GM12878 (cell line): ENCODE results near the gene CCNC. TPM values are rescaled to one million over a fixed set of nuclear protein-coding genes. Genes with fewer than 3 reads are reported as not detected.

ENCODE experiments used
- ATAC-seq: fragments of 200-7000 bp; cut with Tn5 transposase; 3 replicates; pipeline ENCODE4 v1.9.1; 2020; ENCODE audit warnings: mild to moderate bottlenecking, moderate library complexity
- BruUV-seq: library from RNA; stranded (reverse); fragments of 400-500 nt; replicated peaks from 2 replicates; lab custom pipeline; 2021; lab: Mats Ljungman, UMichigan
- CTCF ChIA-PET: fragments of 300-600 bp; sonication (Branson Sonifier 250); formaldehyde crosslinking; extraction: SDS; loops from one replicate; lab custom pipeline; 2021; ENCODE audit warnings: inconsistent platforms; lab: Yijun Ruan, JAX
- POLR2A ChIA-PET: fragments of 350-600 bp; formaldehyde crosslinking; extraction: SDS; loops from one replicate; lab custom pipeline; 2021; ENCODE audit warnings: inconsistent platforms; lab: Charles Lee
- RAD21 ChIA-PET: fragments of 300-600 bp; sonication (Branson Sonifier 250); formaldehyde crosslinking; loops from one replicate; lab custom pipeline; 2023; ENCODE audit warnings: antibody characterized with exemption; ENCODE audit not compliant: unreplicated experiment; lab: Charles Lee
- SMC1A ChIA-PET: fragments of 300-600 bp; sonication (Branson Sonifier 250); formaldehyde crosslinking; loops from one replicate; lab custom pipeline; 2023; ENCODE audit not compliant: unreplicated experiment, uncharacterized antibody; lab: Charles Lee
- DNase-seq: peaks from one replicate; pipeline ENCODE4 v3.0.0-alpha.2; 2011; ENCODE audit warnings: low read depth, low spot score
- FAIRE-seq: peaks from 3 replicates; lab custom pipeline; 2011; peaks lifted over from hg19 to GRCh38; lab: Jason Lieb, UNC
- H2AFZ ChIP-seq: 2 replicates; pipeline ENCODE4 v1.6.0; 2011; ENCODE audit warnings: low read depth, low read length, control low read depth; ENCODE audit not compliant: control insufficient read depth
- H3K27ac ChIP-seq: 2 replicates; pipeline ENCODE4 v1.5.1; 2011; ENCODE audit warnings: control low read depth; ENCODE audit not compliant: control insufficient read depth, insufficient read depth
- H3K27me3 ChIP-seq, 2 experiments: replicated peaks in 1 of 2; 2 replicates each; pipeline versions ENCODE4 v1.6.0 to v1.6.1; 2011; ENCODE audit warnings: low read length in 1 of 2; ENCODE audit not compliant: control insufficient read depth in 2 of 2, insufficient read depth in 2 of 2
- H3K36me3 ChIP-seq, 2 experiments: 2 replicates each; pipeline ENCODE4 v1.5.1; 2011; ENCODE audit warnings: low read length in 1 of 2; ENCODE audit not compliant: control insufficient read depth in 2 of 2, insufficient read depth in 2 of 2
- H3K4me1 ChIP-seq: 2 replicates; pipeline ENCODE4 v1.6.1; 2011; ENCODE audit warnings: mild to moderate bottlenecking, low read length, moderate library complexity, mixed read lengths; ENCODE audit not compliant: control insufficient read depth, insufficient read depth
- H3K4me2 ChIP-seq: 2 replicates; pipeline ENCODE4 v1.6.0; 2011; ENCODE audit warnings: control low read depth; ENCODE audit not compliant: control insufficient read depth, insufficient read depth
- H3K4me3 ChIP-seq: fragments of 200-600 bp; sonication (generic); 2 replicates; pipeline ENCODE4 v1.5.1; 2016
- H3K79me2 ChIP-seq: 2 replicates; pipeline ENCODE4 v1.6.0; 2011; ENCODE audit warnings: low read length; ENCODE audit not compliant: control insufficient read depth, insufficient read depth
- H3K9ac ChIP-seq: 2 replicates; pipeline ENCODE4 v1.8.0; 2011; ENCODE audit warnings: low read length, control low read depth, mixed read lengths; ENCODE audit not compliant: control insufficient read depth, insufficient read depth
- H3K9me3 ChIP-seq: replicated peaks from 3 replicates; pipeline ENCODE4 v1.5.1; 2011; ENCODE audit warnings: mild to moderate bottlenecking, low read length; ENCODE audit not compliant: control insufficient read depth, insufficient read depth
- H4K20me1 ChIP-seq: 2 replicates; pipeline ENCODE4 v1.6.0; 2011; ENCODE audit not compliant: control insufficient read depth, insufficient read depth
- BCLAF1 ChIP-seq: fragments of 450-650 bp; IDR thresholded peaks from 2 replicates; pipeline ENCODE4 v1.6.1; 2017; ENCODE audit warnings: antibody characterized with exemption, mild to moderate bottlenecking, moderate library complexity
- CBX5 ChIP-seq: sonication (generic); IDR thresholded peaks from 2 replicates; pipeline ENCODE4 v1.6.1; 2016; ENCODE audit warnings: low read depth, moderate library complexity, mild to moderate bottlenecking, inconsistent platforms
- CTCF ChIP-seq, 3 experiments: IDR thresholded peaks in 2 of 3; conservative IDR thresholded peaks in 1 of 3; 2 replicates each; pipeline ENCODE4 v1.5.1; 2011; ENCODE audit warnings: low read depth in 3 of 3, low read length in 3 of 3, mild to moderate bottlenecking in 3 of 3, control low read depth in 2 of 3, moderate library complexity in 2 of 3, inconsistent platforms in 1 of 3, mixed read lengths in 1 of 3; ENCODE audit not compliant: control insufficient read depth in 2 of 3, insufficient read depth in 1 of 3; ENCODE audit errors: extremely low read depth in 1 of 3
- HDAC6 ChIP-seq: fragments of 200-600 bp; sonication (generic); IDR thresholded peaks from one replicate; pipeline ENCODE4 v1.8.0; 2017; ENCODE audit warnings: antibody characterized with exemption; ENCODE audit not compliant: unreplicated experiment
- IKZF2 ChIP-seq, 2 experiments: fragments of 450-650 bp; IDR thresholded peaks; 2 replicates each; pipeline ENCODE4 v1.6.1; 2017; ENCODE audit warnings: mild to moderate bottlenecking in 2 of 2, moderate library complexity in 2 of 2
- POLR2AphosphoS5 ChIP-seq: IDR thresholded peaks from 2 replicates; pipeline ENCODE4 v1.6.1; 2011; ENCODE audit warnings: mild to moderate bottlenecking, low read length, inconsistent platforms
- RAD21 ChIP-seq: IDR thresholded peaks from 2 replicates; pipeline ENCODE4 v1.6.1; 2011; ENCODE audit warnings: mild to moderate bottlenecking, low read depth, low read length, moderate library complexity; ENCODE audit not compliant: insufficient read depth
- RFX5 ChIP-seq: IDR thresholded peaks from 2 replicates; pipeline ENCODE4 v1.6.1; 2011; ENCODE audit warnings: low read depth, low read length, improper control_type of control experiment
- SMAD5 ChIP-seq: IDR thresholded peaks from 2 replicates; pipeline ENCODE4 v1.6.1; 2016; ENCODE audit warnings: antibody characterized with exemption, low read depth
- SMC3 ChIP-seq: IDR thresholded peaks from 2 replicates; pipeline ENCODE4 v1.6.1; 2011; ENCODE audit warnings: low read length, improper control_type of control experiment, borderline replicate concordance
- YY1 ChIP-seq: IDR thresholded peaks from 2 replicates; pipeline ENCODE4 v1.6.1; 2011; ENCODE audit warnings: low read depth, mild to moderate bottlenecking, low read length
- ZNF207 ChIP-seq: fragments of 450-650 bp; IDR thresholded peaks from 2 replicates; pipeline ENCODE4 v1.6.1; 2014; ENCODE audit warnings: antibody characterized with exemption, mild to moderate bottlenecking, borderline replicate concordance
- WGBS: methylation state at CpG from one replicate; pipeline ENCODE4 v1.1.6; 2016; ENCODE audit warnings: low lambda C conversion rate; ENCODE audit not compliant: insufficient replicate concordance, insufficient coverage; ENCODE audit errors: missing lambda C conversion rate; 5-methylcytosine and 5-hydroxymethylcytosine counted together
- in situ Hi-C: fragments of 300-500 bp; cut with MboI; formaldehyde crosslinking; loops from 9 replicates; pipeline ENCODE4 v1.14.3; 2018; ENCODE audit warnings: mixed read lengths
- intact Hi-C: fragments of 100-400 bp; cut with micrococcal nuclease; formaldehyde crosslinking; loops from one replicate; pipeline ENCODE4 v1.14.2; 2022; ENCODE audit not compliant: unreplicated experiment
- polyA plus RNA-seq, 11 experiments: library from polyadenylated mRNA; depleted of rRNA in 4 of 11; unstranded in 6 of 11; stranded (reverse) in 5 of 11; fragments of >200 nt; fragmentation: Nextera tagmentation in 4 of 11; fragmentation: Illumina TruSeq in 1 of 11; extraction: Ambion mirVana in 4 of 11; extraction: Trizol in 1 of 11; gene quantifications; 1 replicate in 1 of 11; 2 replicates in 10 of 11; pipeline versions ENCODE4 v1.2.1 to v1.2.3, GENCODE V29; 2011 to 2016; ENCODE audit warnings: inconsistent platforms in 2 of 11, missing spikeins in 2 of 11, low read depth in 1 of 11
- total RNA-seq, 4 experiments: library from RNA; depleted of rRNA in 3 of 4; stranded (reverse); fragments of >200 nt in 3 of 4; fragmentation: Illumina TruSeq in 1 of 4; extraction: Trizol in 1 of 4; gene quantifications; 2 replicates each; pipeline versions ENCODE4 v1.2.1 to v1.2.3, GENCODE V29; 2013 to 2021

The CCNC gene
- total and polyA plus RNA-seq, 10 of the 15 experiments (the other 5 are each of a cell fraction or from before 2014, with no cell fraction given), result 68.5 to 168 (median 99.4) TPM

- Histone ChIP-seq H3K79me2 (no peaks in the 10 kb centered on the region), H3K27ac (no peak overlapping the region), H3K4me2 (peak overlapping the region; percentile 65), H3K27me3 (peaks cover 3 to 20% of the 10 kb centered on the region in 2 experiments), H3K36me3 (no peaks in the 10 kb centered on the region), H3K4me1 (peaks cover 19% of the 10 kb centered on the region), H3K9ac (no peak overlapping the region), H2AFZ (peak overlapping the region; percentile 81), H3K4me3 (peak overlapping the region; percentile 49; the same call in 1 of the 2 replicates), H3K9me3 (peaks cover 6% of the 10 kb centered on the region; the same call in 2 of the 3 replicates), H4K20me1 (no peaks in the 10 kb centered on the region)
- no peak for TF ChIP-seq SMAD5
- TF ChIP-seq CTCF (IDR thresholded peaks at IDR 0.05 in 2 of 3, conservative IDR thresholded peaks at IDR 0.05 in 1 of 3; ENCODE audit: control insufficient read depth in 2 of 3, extremely low read depth in 1 of 3, insufficient read depth in 1 of 3, low read depth in 3 of 3, low read length in 3 of 3), result peak; percentile 34 to 55 (median 38); a peak in 5 of 6 replicates
- TF ChIP-seq CBX5, result no peak
- TF ChIP-seq BCLAF1, result no peak
- no peak for TF ChIP-seq HDAC6
- no peak for TF ChIP-seq POLR2AphosphoS5
- no peak for TF ChIP-seq ZNF207
- peak; percentile 14; the same call in 1 of the 2 replicates for TF ChIP-seq SMC3
- TF ChIP-seq RFX5, result no peak
- peak; percentile 29; the same call in 1 of the 2 replicates for TF ChIP-seq YY1
- TF ChIP-seq IKZF2 (IDR thresholded peaks at IDR 0.05), result no peak
- peak; percentile 24; the same call in 1 of the 2 replicates for TF ChIP-seq RAD21
- ChIA-PET SMC1A (no interaction called here), CTCF (interaction anchor here (1.2 kb wide), 1 partner anchor 145 kb away, joined by 3 read pairs; no protein-coding TSS in a partner anchor), RAD21 (no interaction called here), POLR2A (no interaction called here)
- DNase-seq (no peak), FAIRE-seq (no peak), ATAC-seq (peak; percentile 66)
- WGBS, result 10% methylated on average over 24 of the region's 37 CpGs
- no TSS peak for BruUV-seq
- intact Hi-C loops (loop anchor here (5.0 kb wide), 3 partner anchors 96 to 281 kb away; partner anchors contain the start of gene USP45), in situ Hi-C loops (no loop called here)
Observed at GRCh38 chr6:99613409-99613704, 44.9 kb upstream of the CCNC start.
